ENCODE data around the gene ITGA1.

GRCh38 chr5:52920929-52921328 is 133.2 kb downstream of the ITGA1 start:
- TF ChIP-seq CTCF (IDR thresholded peaks at IDR 0.05; ENCODE audit: low read depth, low read length) = no peak
- no peak for TF ChIP-seq EZH2phosphoT487 (IDR thresholded peaks at IDR 0.05; ENCODE audit: low read depth)
